ENCODE results near the gene IPO8.

The IPO8 gene

GRCh38 chr12:30640392-30640791 lies 55.3 kb downstream of the IPO8 start:
- Histone ChIP-seq H4K20me1 (ENCODE audit: insufficient read depth, low read length) (no peaks in the 10 kb centered on the region), H2AFZ (ENCODE audit: low read length) (no peak overlapping the region), H3K27ac (ENCODE audit: low read length) (no peak overlapping the region), H3K4me1 (ENCODE audit: low read length) (no peaks in the 10 kb centered on the region), H3K27me3 (replicated peaks; ENCODE audit: insufficient read depth, low read length) (no peaks in the 10 kb centered on the region), H3K79me2 (ENCODE audit: low read length) (no peaks in the 10 kb centered on the region), H3K36me3 (replicated peaks; ENCODE audit: insufficient read depth, low read length) (no peaks in the 10 kb centered on the region; the same call in 1 of the 2 replicates), H3K9me2 (replicated peaks; ENCODE audit: insufficient read depth, low read length) (no peaks in the 10 kb centered on the region), H3K9ac (ENCODE audit: low read length) (no peak overlapping the region), H3F3A (ENCODE audit: insufficient read depth, low read length) (no peaks in the 10 kb centered on the region), H3K4me2 (ENCODE audit: low read depth, low read length) (no peak overlapping the region), H3K9me3 (replicated peaks; ENCODE audit: insufficient read depth, low read length) (no peaks in the 10 kb centered on the region), H3K4me3 (ENCODE audit: low read length) (no peak overlapping the region)
- no peak for DNase-seq
- no peak for TF ChIP-seq CTCF (IDR thresholded peaks at IDR 0.05; ENCODE audit: low read length)
- no peak for TF ChIP-seq EZH2phosphoT487 (IDR thresholded peaks at IDR 0.05; ENCODE audit: low read length)
- TF ChIP-seq EZH2 (optimal IDR thresholded peaks at IDR 0.05; ENCODE audit: low read depth, low read length) = no peak

GRCh38 chr12:30635385-30635784 lies 60.3 kb downstream of the IPO8 start:
- Histone ChIP-seq H3K4me1 (ENCODE audit: low read length) (no peaks in the 10 kb centered on the region), H3K4me2 (ENCODE audit: low read depth, low read length) (no peak overlapping the region), H3K9ac (ENCODE audit: low read length) (no peak overlapping the region), H3K27me3 (replicated peaks; ENCODE audit: insufficient read depth, low read length) (no peaks in the 10 kb centered on the region), H3K9me3 (replicated peaks; ENCODE audit: insufficient read depth, low read length) (no peaks in the 10 kb centered on the region), H3F3A (ENCODE audit: insufficient read depth, low read length) (no peaks in the 10 kb centered on the region), H2AFZ (ENCODE audit: low read length) (no peak overlapping the region), H3K9me2 (replicated peaks; ENCODE audit: insufficient read depth, low read length) (no peaks in the 10 kb centered on the region), H3K4me3 (ENCODE audit: low read length) (no peak overlapping the region), H3K79me2 (ENCODE audit: low read length) (no peaks in the 10 kb centered on the region), H3K27ac (ENCODE audit: low read length) (no peak overlapping the region), H4K20me1 (ENCODE audit: insufficient read depth, low read length) (no peaks in the 10 kb centered on the region), H3K36me3 (replicated peaks; ENCODE audit: insufficient read depth, low read length) (peaks cover 8% of the 10 kb centered on the region; the same call in 1 of the 2 replicates)
- DNase-seq = no peak
- TF ChIP-seq EZH2phosphoT487 (IDR thresholded peaks at IDR 0.05; ENCODE audit: low read length) = no peak
- no peak for TF ChIP-seq EZH2 (optimal IDR thresholded peaks at IDR 0.05; ENCODE audit: low read depth, low read length)
- no peak for TF ChIP-seq CTCF (IDR thresholded peaks at IDR 0.05; ENCODE audit: low read length)

GRCh38 chr12:30631740-30632139 lies 63.9 kb downstream of the IPO8 start:
- no peaks in the 10 kb centered on the region for H3F3A ChIP-seq (ENCODE audit: insufficient read depth, low read length)
- H4K20me1 ChIP-seq (ENCODE audit: insufficient read depth, low read length) = no peaks in the 10 kb centered on the region
- no peak overlapping the region for H3K27ac ChIP-seq (ENCODE audit: low read length)
- no peak overlapping the region for H3K9ac ChIP-seq (ENCODE audit: low read length)
- no peaks in the 10 kb centered on the region for H3K79me2 ChIP-seq (ENCODE audit: low read length)
- no peak for TF ChIP-seq CTCF (IDR thresholded peaks at IDR 0.05; ENCODE audit: low read length)
- TF ChIP-seq EZH2 (optimal IDR thresholded peaks at IDR 0.05; ENCODE audit: low read depth, low read length) = no peak
- no peak for TF ChIP-seq EZH2phosphoT487 (IDR thresholded peaks at IDR 0.05; ENCODE audit: low read length)
- no peak overlapping the region for H3K4me3 ChIP-seq (ENCODE audit: low read length)
- no peak for DNase-seq
- no peaks in the 10 kb centered on the region for H3K27me3 ChIP-seq (replicated peaks; ENCODE audit: insufficient read depth, low read length)
- no peaks in the 10 kb centered on the region for H3K4me1 ChIP-seq (ENCODE audit: low read length)
- peaks cover 8% of the 10 kb centered on the region; the same call in 1 of the 2 replicates for H3K36me3 ChIP-seq (replicated peaks; ENCODE audit: insufficient read depth, low read length)
- H2AFZ ChIP-seq (ENCODE audit: low read length) = no peak overlapping the region
- H3K9me3 ChIP-seq (replicated peaks; ENCODE audit: insufficient read depth, low read length) = no peaks in the 10 kb centered on the region
- no peak overlapping the region for H3K4me2 ChIP-seq (ENCODE audit: low read depth, low read length)
- H3K9me2 ChIP-seq (replicated peaks; ENCODE audit: insufficient read depth, low read length) = no peaks in the 10 kb centered on the region
